Heart right ventricle (tissue), 16 donors: Measurements from ENCODE around the gene PLBD2. TPM values are rescaled to one million over a fixed set of nuclear protein-coding genes. Genes with fewer than 3 reads are reported as not detected.

Source experiments
- ATAC-seq, 8 donors: fragments of 200-7000 bp; cut with Tn5 transposase; one replicate each; pipeline ENCODE4 v1.9.1; 2020; ENCODE audit warnings: mild to moderate bottlenecking in 8 of 8, moderate library complexity in 8 of 8, moderate number of reproducible peaks in 1 of 8
- DNase-seq, 2 donors: peaks; one replicate each; pipeline ENCODE4 v3.0.0-alpha.2; 2020
- H3K27ac ChIP-seq, 10 donors: fragments of 200-600 bp; sonication (generic) in 2 of 10; one replicate each; pipeline versions ENCODE4 v1.5.0 to v1.8.0; 2020 to 2022; ENCODE audit warnings: mild to moderate bottlenecking in 3 of 10
- H3K27me3 ChIP-seq, 7 donors: fragments of 200-600 bp; one replicate each; pipeline ENCODE4 v1.8.0; 2021 to 2022; ENCODE audit warnings: mild to moderate bottlenecking in 2 of 7
- H3K36me3 ChIP-seq, 9 donors: fragments of 200-600 bp; sonication (generic) in 1 of 9; one replicate each; pipeline versions ENCODE4 v1.5.0 to v1.8.0; 2020 to 2022; ENCODE audit warnings: mild to moderate bottlenecking in 2 of 9
- H3K4me1 ChIP-seq, 9 donors: fragments of 200-600 bp; sonication (generic) in 1 of 9; one replicate each; pipeline versions ENCODE4 v1.5.0 to v1.8.0; 2020 to 2022; ENCODE audit warnings: mild to moderate bottlenecking in 4 of 9
- H3K4me3 ChIP-seq, 10 donors: fragments of 200-600 bp; sonication (generic) in 2 of 10; one replicate each; pipeline versions ENCODE4 v1.5.0 to v1.8.0; 2020 to 2022; ENCODE audit warnings: mild to moderate bottlenecking in 7 of 10, moderate library complexity in 2 of 10
- H3K9me3 ChIP-seq, 11 donors: fragments of 200-600 bp in 10 of 11; sonication (generic) in 2 of 11; one replicate each; pipeline versions ENCODE4 v1.5.0 to v1.8.0; 2013 to 2022; ENCODE audit warnings: mild to moderate bottlenecking in 2 of 11, control low read depth in 1 of 11, moderate library complexity in 1 of 11
- WGBS, 2 donors: extraction: QIAGEN DNeasy Blood & Tissue Kit; methylation state at CpG; one replicate each; pipeline ENCODE4 v1.1.7; 2013; ENCODE audit warnings: inconsistent platforms in 1 of 2; 5-methylcytosine and 5-hydroxymethylcytosine counted together
- intact Hi-C, 10 donors: fragments of 100-400 bp; cut with DNase I; formaldehyde crosslinking; loops; one replicate each; pipeline versions ENCODE4 v1.11.1 to v1.14.2; 2022
- polyA plus RNA-seq, 2 donors: library from polyadenylated mRNA; stranded (reverse); fragments of 200-250 nt; gene quantifications; one replicate each; pipeline ENCODE4 v1.2.3, GENCODE V29; 2013
- total RNA-seq, 10 donors: library from RNA; stranded (reverse); fragmentation: NEBNext Ultra II Directional in 3 of 10; extraction: Animal tissue kit (Norgen Biotek cat#: 25700) in 3 of 10; gene quantifications; one replicate each; pipeline versions ENCODE4 v1.2.1 to v1.2.4, GENCODE V29; 2021 to 2023
- TF ChIP-seq, protein P1 (sequence below), 9 donors: fragments of 200-600 bp; sonication (generic) in 2 of 9; IDR thresholded peaks; one replicate each; pipeline versions ENCODE4 v1.5.0 to v1.8.0; 2021 to 2022; ENCODE audit warnings: antibody characterized with exemption in 9 of 9, mild to moderate bottlenecking in 5 of 9, moderate library complexity in 1 of 9
- donor health status: Arrhythmogenic right ventricular cardiomyopathy.
- donor health status: ischemic (EF 13 %, LVEDD 7.1; RV severe dilation, severe dysfunction).
- donor health status: healthy with polysubstance abuse.
- donor health status: DM: no; HTN: yes; CAD: no.
- donor health status: DM: no; HTN: no; CAD: no.
- donor health status: ischemic (EF 25% LVEDD 6.9; RV normal size, moderate dysfunction).
- donor health status: ischemic (EF 25% LVEDD 5.7; RV mildly dilated, moderate dysfunction).
- donor health status: healthy.
- donor health status: DM: yes; HTN: yes; CAD: no.
- donor health status: Ischemic cardiomyopathy.
- donor health status: ischemic (EF 35%, LVEDD 5.7; RV mildly dilated, moderate dysfunction).
- donor health status: nonischemic (EF 11% LVEDD 7.7; RV severe dilation, severe dysfunction).
- donor health status: DM: yes; HTN: yes; CAD: no.
- donor health status: PGD.
- donor health status: ischemic (EF 29% LVEDD 5.4; RV normal size, mild dysfunction).
- donor health status: nonischemic (EF 23%, LVEDD 6.1; RV moderate dilation, normal function).

PLBD2 gene
- total and polyA plus RNA-seq, 12 donors, result 13.0 to 53.9 (median 35.4) TPM

DNA sequence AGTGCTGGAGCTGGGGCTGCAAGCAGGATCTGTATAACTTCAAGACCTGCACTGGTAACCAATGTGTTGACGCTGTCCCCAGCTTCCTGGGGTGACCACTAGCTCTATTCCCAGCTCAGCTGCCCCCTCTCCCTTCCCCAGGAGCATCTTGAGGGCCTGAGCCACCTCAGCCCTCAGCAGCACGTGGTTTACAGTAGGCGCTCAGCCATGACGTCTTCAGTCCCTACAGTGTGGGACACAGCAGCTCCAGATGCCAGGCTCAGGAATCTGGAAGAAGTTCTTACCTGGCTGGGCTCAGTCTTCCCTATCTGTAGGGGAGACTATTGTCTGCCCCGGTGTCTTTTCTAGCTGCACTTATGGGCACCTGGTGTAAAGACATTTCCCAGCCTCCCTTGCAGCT, 36.7 kb downstream of the PLBD2 start:
- 81 to 86% methylated on average over 5 of the region's 5 CpGs for WGBS, 2 donors
- no peaks in the 10 kb centered on the region for H3K4me1 ChIP-seq
- peaks cover 0 to 13% (median 0%) of the 10 kb centered on the region in 9 donors for H3K36me3 ChIP-seq
- TF ChIP-seq, protein P1, sequence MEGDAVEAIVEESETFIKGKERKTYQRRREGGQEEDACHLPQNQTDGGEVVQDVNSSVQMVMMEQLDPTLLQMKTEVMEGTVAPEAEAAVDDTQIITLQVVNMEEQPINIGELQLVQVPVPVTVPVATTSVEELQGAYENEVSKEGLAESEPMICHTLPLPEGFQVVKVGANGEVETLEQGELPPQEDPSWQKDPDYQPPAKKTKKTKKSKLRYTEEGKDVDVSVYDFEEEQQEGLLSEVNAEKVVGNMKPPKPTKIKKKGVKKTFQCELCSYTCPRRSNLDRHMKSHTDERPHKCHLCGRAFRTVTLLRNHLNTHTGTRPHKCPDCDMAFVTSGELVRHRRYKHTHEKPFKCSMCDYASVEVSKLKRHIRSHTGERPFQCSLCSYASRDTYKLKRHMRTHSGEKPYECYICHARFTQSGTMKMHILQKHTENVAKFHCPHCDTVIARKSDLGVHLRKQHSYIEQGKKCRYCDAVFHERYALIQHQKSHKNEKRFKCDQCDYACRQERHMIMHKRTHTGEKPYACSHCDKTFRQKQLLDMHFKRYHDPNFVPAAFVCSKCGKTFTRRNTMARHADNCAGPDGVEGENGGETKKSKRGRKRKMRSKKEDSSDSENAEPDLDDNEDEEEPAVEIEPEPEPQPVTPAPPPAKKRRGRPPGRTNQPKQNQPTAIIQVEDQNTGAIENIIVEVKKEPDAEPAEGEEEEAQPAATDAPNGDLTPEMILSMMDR (IDR thresholded peaks at IDR 0.05), result no peak
- H3K9me3 ChIP-seq, result peaks cover 0 to 5% (median 0%) of the 10 kb centered on the region in 11 donors
- no peak for ATAC-seq
- intact Hi-C loops, result no loop called here
- no peak overlapping the region for H3K4me3 ChIP-seq
- no peak overlapping the region for H3K27ac ChIP-seq
- no peak for DNase-seq
- peaks cover 0 to 23% (median 3%) of the 10 kb centered on the region in 7 donors for H3K27me3 ChIP-seq

DNA sequence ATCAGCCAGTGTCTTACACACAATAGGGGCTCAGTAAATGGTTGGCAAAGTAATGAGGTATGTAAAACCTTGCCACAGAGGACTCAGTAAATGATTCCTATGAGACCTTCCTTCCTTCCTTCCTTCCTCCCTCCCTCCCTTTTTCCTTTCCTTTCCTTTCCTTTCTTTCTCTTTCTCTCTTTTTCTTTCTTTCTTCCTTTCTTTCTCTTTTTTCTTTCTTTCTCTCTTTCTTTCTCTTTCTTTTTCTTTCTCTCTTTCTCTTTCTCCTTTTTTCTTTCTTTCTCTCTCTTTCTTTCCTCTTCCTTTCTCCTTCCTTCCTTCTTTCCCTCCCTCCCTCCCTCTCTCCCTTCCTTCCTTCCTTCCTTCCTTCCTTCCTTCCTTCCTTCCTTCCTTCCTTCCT, 37.8 kb downstream of the PLBD2 start:
- Histone ChIP-seq H3K9me3 (peaks cover 0 to 5% (median 0%) of the 10 kb centered on the region in 11 donors), H3K27me3 (peaks cover 0 to 26% (median 3%) of the 10 kb centered on the region in 7 donors), H3K27ac (no peak overlapping the region), H3K36me3 (peaks cover 0 to 2% (median 0%) of the 10 kb centered on the region in 9 donors), H3K4me1 (no peaks in the 10 kb centered on the region), H3K4me3 (no peak overlapping the region)
- intact Hi-C loops, result no loop called here
- TF ChIP-seq, protein P1 (IDR thresholded peaks at IDR 0.05), result no peak
- DNase-seq (no peak), ATAC-seq (no peak)

DNA sequence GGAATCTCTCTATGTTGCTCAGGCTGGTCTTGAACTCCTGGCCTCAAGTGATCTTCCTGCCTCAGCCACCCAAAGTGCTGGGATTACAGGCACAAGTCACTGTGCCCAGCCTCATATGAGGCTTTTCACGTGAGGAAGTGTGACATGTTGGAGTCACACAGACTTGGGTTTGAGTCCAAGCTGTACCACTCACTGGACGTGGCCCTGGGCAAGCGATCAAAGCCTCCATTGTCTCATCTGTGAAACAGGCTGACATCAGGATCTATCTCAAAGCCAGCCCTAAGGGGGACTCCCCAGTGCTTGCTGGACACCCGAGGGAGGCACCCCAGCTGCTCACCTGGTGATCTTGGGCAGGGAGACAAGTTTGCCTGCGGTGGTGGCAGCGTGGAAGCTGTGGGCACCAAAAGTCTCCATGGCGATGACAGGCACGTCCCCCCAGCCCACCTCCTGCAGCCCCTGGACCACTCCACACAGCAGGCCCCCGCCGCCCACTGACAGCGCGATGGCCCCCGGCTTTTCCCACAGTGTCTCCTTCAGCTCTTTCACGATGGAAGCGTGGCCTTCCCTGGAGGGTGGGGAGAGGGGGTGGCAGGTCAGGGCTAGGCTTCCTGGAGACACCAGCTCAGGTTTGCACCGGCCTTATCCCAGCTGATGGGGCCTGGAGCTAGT, 38.6 kb downstream of the PLBD2 start:
- H3K4me3 ChIP-seq, result no peak overlapping the region
- H3K9me3 ChIP-seq, result peaks cover 0 to 5% (median 0%) of the 10 kb centered on the region in 11 donors
- no peak for DNase-seq
- TF ChIP-seq, protein P1 (IDR thresholded peaks at IDR 0.05), result no peak
- H3K27ac ChIP-seq, result no peak overlapping the region
- WGBS, 2 donors, result 63% methylated on average over 16 of the region's 16 CpGs
- ATAC-seq, result no peak
- intact Hi-C loops, result no loop called here
- no peaks in the 10 kb centered on the region for H3K4me1 ChIP-seq
- H3K27me3 ChIP-seq, result peaks cover 0 to 26% (median 3%) of the 10 kb centered on the region in 7 donors
- H3K36me3 ChIP-seq, result no peaks in the 10 kb centered on the region

DNA sequence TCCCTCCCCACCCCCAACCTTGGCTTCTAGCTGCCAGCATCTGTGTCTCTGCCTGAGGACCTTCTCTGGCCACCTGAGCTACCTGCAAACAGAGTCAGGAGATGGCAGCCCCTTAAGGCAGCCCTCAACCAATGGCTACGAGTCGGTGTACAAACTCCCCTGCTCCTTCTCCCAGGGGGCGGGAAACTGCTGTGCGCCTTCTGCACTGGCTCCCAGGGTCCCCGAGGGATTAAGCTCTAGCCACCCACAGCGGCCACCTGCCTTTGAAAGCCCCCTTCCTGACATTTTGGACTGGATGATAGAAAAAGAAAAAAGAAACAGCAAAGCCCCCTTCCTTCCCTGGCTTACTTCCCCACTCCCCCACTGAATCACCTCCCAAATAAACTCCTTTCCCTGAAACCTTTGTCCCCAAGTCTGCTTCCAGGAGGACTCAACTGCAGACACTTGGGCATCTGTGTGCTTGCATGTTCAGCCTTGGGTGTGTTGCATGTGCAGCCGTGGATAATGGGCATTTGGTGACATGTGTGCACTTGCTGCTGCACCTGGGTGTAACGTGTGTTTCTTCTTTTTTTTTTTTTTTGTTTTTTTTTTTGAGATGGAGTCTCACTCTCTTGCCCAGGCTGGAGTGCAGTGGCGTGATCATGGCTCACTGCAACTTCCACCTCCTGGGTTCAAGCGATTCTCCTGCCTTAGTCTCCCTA, 39.3 kb downstream of the PLBD2 start:
- H3K36me3 ChIP-seq, result no peaks in the 10 kb centered on the region
- no peak overlapping the region for H3K27ac ChIP-seq
- TF ChIP-seq, protein P1 (IDR thresholded peaks at IDR 0.05), result no peak
- DNase-seq, result no peak
- H3K27me3 ChIP-seq, result peaks cover 0 to 30% (median 3%) of the 10 kb centered on the region in 7 donors
- peaks cover 0 to 5% (median 0%) of the 10 kb centered on the region in 11 donors for H3K9me3 ChIP-seq
- ATAC-seq, result no peak
- WGBS, 2 donors, result 61% methylated on average over 10 of the region's 10 CpGs
- intact Hi-C loops, result no loop called here
- H3K4me3 ChIP-seq, result no peak overlapping the region
- no peaks in the 10 kb centered on the region for H3K4me1 ChIP-seq
